ENCODE results near the gene OR52K1.
A peak's percentile ranks its signal among the peaks of the same experiment; 100 is the strongest.
"Not testable (repeated sequence)": the region's sequence is repeated elsewhere in the genome, so short reads cannot be mapped to it uniquely, and the experiment has no call there.

The OR52K1 gene

GRCh38 chr11:4482445-4482844 lies at the start of gene OR52K1:
OR52K1 (plus strand) TSS chr11:4482646; CDS start chr11:4488901, 6,255 bp downstream.
- peak; percentile 32 to 38 for DNase-seq

- DNase-seq = peak; percentile 64 to 68
Observed at GRCh38 chr11:4433856-4434255, 48.6 kb upstream of the OR52K1 start.

GRCh38 chr11:4436411-4436810 lies 46.0 kb upstream of the OR52K1 start:
- peak; percentile 42 to 50 for DNase-seq

GRCh38 chr11:4441515-4441914 lies 40.9 kb upstream of the OR52K1 start:
- DNase-seq = peak; percentile 87 to 90

GRCh38 chr11:4443232-4443891 lies 39.1 kb upstream of the OR52K1 start:
- DNase-seq = no peak

GRCh38 chr11:4448995-4449394 lies 33.5 kb upstream of the OR52K1 start, which contains the start of gene OR52K2:
OR52K2 (plus strand) TSS chr11:4449295; CDS start chr11:4449340, 45 bp downstream.
- DNase-seq = peak; percentile 5 to 19

- no peak for DNase-seq
Observed at GRCh38 chr11:4453118-4453517, 29.3 kb upstream of the OR52K1 start.

- peak; percentile 26 to 49 for DNase-seq
Observed at GRCh38 chr11:4454021-4454420, 28.4 kb upstream of the OR52K1 start.

- DNase-seq = peak; percentile 97
Observed at GRCh38 chr11:4455419-4455818, 27.0 kb upstream of the OR52K1 start.

GRCh38 chr11:4459500-4459899 lies 22.9 kb upstream of the OR52K1 start:
- DNase-seq = peak; percentile 89

GRCh38 chr11:4460151-4460550 lies 22.3 kb upstream of the OR52K1 start:
- no peak for DNase-seq

GRCh38 chr11:4464216-4465159 lies 18.0 kb upstream of the OR52K1 start:
- DNase-seq = no peak

- no peak for DNase-seq
Observed at GRCh38 chr11:4465407-4465806, 17.0 kb upstream of the OR52K1 start.

- DNase-seq = no peak
Observed at GRCh38 chr11:4466131-4466870, 16.1 kb upstream of the OR52K1 start.

GRCh38 chr11:4466871-4467442 lies 15.5 kb upstream of the OR52K1 start:
- no peak for DNase-seq

GRCh38 chr11:4467811-4468606 lies 14.4 kb upstream of the OR52K1 start:
- peak; percentile 51 to 63 for DNase-seq

GRCh38 chr11:4479644-4480043 lies 2.8 kb upstream of the OR52K1 start:
- no peak for DNase-seq

- no peak for DNase-seq
Observed at GRCh38 chr11:4480577-4481239, 1.7 kb upstream of the OR52K1 start.

GRCh38 chr11:4481240-4481582 lies 1.2 kb upstream of the OR52K1 start:
- no peak for DNase-seq

GRCh38 chr11:4484310-4484709 lies 1.9 kb downstream of the OR52K1 start:
- no peak for DNase-seq

GRCh38 chr11:4491405-4491804 lies 9.0 kb downstream of the OR52K1 start:
- not testable (repeated sequence) for DNase-seq
